OCI-LY3 (cell line): ENCODE data around the gene CALML4.

Experiments used
- EZH2phosphoT487 ChIP-seq: fragments of 200-600 bp; shearing (Covaris generic); IDR thresholded peaks from 2 replicates; pipeline ENCODE4 v1.6.1; 2018; ENCODE audit warnings: antibody characterized with exemption, mixed run types, low read depth
- TF ChIP-seq, protein P1 (sequence below): fragments of 200-600, 300-600 bp; sonication (generic); IDR thresholded peaks from 2 replicates; pipeline ENCODE4 v1.5.1; 2014; ENCODE audit warnings: antibody characterized with exemption, low read length, low read depth

DNA sequence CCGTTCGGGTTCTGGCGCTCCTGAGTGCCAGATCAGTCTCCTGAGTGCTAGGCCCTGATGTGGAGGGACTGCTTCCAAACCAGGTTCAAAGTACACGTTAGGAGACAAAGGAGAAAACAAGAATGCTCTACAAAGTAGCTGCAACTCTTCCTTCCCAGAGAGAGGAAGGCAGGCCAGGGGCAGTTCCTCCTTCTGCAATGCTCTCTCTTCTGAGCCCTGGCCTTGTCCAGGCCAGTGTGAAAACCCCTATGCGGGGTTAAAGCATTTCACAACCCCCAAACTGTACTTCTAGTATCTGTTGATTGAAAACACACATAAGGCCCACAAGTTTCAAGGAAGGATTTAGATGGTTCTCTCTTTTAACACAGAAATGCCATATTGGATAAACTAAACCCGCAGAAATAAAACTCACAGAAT is 9.7 kb upstream of the CALML4 start:
- TF ChIP-seq, protein P1, sequence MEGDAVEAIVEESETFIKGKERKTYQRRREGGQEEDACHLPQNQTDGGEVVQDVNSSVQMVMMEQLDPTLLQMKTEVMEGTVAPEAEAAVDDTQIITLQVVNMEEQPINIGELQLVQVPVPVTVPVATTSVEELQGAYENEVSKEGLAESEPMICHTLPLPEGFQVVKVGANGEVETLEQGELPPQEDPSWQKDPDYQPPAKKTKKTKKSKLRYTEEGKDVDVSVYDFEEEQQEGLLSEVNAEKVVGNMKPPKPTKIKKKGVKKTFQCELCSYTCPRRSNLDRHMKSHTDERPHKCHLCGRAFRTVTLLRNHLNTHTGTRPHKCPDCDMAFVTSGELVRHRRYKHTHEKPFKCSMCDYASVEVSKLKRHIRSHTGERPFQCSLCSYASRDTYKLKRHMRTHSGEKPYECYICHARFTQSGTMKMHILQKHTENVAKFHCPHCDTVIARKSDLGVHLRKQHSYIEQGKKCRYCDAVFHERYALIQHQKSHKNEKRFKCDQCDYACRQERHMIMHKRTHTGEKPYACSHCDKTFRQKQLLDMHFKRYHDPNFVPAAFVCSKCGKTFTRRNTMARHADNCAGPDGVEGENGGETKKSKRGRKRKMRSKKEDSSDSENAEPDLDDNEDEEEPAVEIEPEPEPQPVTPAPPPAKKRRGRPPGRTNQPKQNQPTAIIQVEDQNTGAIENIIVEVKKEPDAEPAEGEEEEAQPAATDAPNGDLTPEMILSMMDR: no peak
- TF ChIP-seq EZH2phosphoT487: no peak
